Stomach (tissue), 4 donors: Measurements from ENCODE around the gene SFMBT2.

Source experiments
- EP300 ChIP-seq: sonication (generic); formaldehyde crosslinking; IDR thresholded peaks from one replicate; pipeline ENCODE4 v1.6.1; 2017; ENCODE audit warnings: antibody characterized with exemption
- POLR2A ChIP-seq, 4 donors: fragments of 450-650 bp; IDR thresholded peaks; one replicate each; pipeline ENCODE4 v1.6.1; 2016; ENCODE audit warnings: antibody characterized with exemption in 4 of 4, control low read depth in 2 of 4, mild to moderate bottlenecking in 1 of 4, moderate library complexity in 1 of 4
- POLR2AphosphoS5 ChIP-seq, 3 donors: sonication (generic); formaldehyde crosslinking; IDR thresholded peaks; one replicate each; pipeline ENCODE4 v1.6.1; 2016; ENCODE audit warnings: antibody characterized with exemption in 3 of 3
- TF ChIP-seq, protein P1 (sequence below), 7 experiments: fragments of 450-650 bp in 4 of 7; fragments of 200-600 bp in 3 of 7; sonication (generic) in 3 of 7; IDR thresholded peaks; one replicate each; pipeline ENCODE4 v1.5.1; 2016 to 2019; ENCODE audit warnings: antibody characterized with exemption in 7 of 7, control low read depth in 2 of 7, mild to moderate bottlenecking in 1 of 7

DNA sequence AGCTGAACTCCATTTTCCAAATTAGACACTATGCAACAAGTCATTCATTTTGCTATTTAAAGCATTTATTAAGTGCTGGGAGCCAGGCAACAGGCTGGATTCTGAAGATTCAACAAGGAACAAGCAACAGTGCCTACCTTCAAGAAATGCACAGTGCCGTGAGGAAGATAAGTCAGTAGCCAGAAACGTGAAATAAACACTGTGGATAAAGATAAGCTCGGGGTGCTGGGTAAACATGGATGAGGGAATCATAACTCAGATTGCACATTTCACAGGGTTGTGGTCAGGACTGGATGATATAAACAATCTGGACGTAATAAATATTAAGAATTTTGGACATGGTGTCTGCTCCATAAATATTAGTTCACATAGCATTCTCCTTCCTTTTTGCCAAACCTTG, 259.3 kb downstream of the SFMBT2 start:
- TF ChIP-seq, protein P1, sequence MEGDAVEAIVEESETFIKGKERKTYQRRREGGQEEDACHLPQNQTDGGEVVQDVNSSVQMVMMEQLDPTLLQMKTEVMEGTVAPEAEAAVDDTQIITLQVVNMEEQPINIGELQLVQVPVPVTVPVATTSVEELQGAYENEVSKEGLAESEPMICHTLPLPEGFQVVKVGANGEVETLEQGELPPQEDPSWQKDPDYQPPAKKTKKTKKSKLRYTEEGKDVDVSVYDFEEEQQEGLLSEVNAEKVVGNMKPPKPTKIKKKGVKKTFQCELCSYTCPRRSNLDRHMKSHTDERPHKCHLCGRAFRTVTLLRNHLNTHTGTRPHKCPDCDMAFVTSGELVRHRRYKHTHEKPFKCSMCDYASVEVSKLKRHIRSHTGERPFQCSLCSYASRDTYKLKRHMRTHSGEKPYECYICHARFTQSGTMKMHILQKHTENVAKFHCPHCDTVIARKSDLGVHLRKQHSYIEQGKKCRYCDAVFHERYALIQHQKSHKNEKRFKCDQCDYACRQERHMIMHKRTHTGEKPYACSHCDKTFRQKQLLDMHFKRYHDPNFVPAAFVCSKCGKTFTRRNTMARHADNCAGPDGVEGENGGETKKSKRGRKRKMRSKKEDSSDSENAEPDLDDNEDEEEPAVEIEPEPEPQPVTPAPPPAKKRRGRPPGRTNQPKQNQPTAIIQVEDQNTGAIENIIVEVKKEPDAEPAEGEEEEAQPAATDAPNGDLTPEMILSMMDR (IDR thresholded peaks at IDR 0.05) = no peak
- TF ChIP-seq POLR2AphosphoS5 (IDR thresholded peaks at IDR 0.05) = no peak
- TF ChIP-seq POLR2A (IDR thresholded peaks at IDR 0.05) = no peak
- TF ChIP-seq EP300 = no peak
